ENCODE measurements around the gene CKAP2L.

The CKAP2L gene

DNA sequence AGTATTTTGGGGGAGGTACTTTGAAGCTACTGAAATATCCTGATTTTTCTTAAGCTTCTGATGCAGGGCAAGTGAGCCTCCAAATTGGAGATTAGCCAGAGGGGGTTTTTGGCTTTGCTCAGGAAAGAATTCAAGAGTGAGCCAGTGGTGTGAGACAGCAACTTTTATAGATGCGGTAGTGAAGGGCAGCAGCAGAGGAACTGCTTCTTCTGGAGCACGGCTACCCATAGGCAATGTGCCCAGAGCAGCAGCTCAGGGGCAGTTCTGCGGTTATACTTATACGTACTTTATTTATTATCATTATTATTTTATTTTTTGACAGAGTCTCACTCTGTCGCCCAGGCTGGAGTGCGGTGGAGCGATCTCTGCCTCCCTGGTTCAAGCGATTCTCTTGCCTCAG lies 63.4 kb downstream of the CKAP2L start:
- TF ChIP-seq CTCF (conservative IDR thresholded peaks at IDR 0.05): no peak
- no peak overlapping the region for H3K27ac ChIP-seq

DNA sequence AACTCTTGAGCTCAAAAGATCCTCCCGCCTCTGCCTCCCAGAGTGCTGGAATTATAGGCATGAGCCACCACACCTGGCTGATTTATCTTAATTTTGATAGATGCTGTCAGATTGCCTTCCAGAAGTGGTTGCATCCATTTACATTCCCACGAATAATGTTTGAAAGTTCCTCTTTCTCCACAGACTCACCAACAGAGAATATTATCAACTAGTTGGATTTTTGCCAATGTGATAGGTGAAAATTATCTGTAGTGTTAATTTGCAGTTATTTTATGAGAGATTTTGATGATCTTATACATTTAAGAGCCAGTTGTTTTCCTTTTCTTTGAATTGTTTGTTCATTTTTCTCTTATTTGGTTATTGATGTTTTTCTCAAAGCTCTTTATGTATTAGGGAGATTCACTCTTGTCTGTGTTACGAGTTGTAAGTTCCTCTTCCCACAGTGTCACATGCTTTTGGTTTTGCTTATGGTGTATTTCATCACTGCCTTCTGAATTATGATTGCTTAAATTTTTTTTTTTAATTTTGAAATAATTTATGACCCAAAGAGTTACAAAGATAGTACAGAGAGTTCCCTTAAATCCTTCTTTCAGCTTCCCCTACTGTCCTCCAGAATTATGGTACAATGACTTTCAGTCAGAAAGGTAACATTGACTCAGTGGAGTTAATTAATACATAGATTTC lies 64.3 kb downstream of the CKAP2L start:
- H3K27ac ChIP-seq: no peak overlapping the region
- no peak for TF ChIP-seq CTCF (conservative IDR thresholded peaks at IDR 0.05)

- no peak overlapping the region for H3K27ac ChIP-seq
- no peak for TF ChIP-seq CTCF (conservative IDR thresholded peaks at IDR 0.05)
Observed at GRCh38 chr2:112698834-112699515, 65.4 kb downstream of the CKAP2L start.

- H3K27ac ChIP-seq: no peak overlapping the region
- TF ChIP-seq CTCF (conservative IDR thresholded peaks at IDR 0.05): no peak
Observed at GRCh38 chr2:112694182-112694581, 70.2 kb downstream of the CKAP2L start.

DNA sequence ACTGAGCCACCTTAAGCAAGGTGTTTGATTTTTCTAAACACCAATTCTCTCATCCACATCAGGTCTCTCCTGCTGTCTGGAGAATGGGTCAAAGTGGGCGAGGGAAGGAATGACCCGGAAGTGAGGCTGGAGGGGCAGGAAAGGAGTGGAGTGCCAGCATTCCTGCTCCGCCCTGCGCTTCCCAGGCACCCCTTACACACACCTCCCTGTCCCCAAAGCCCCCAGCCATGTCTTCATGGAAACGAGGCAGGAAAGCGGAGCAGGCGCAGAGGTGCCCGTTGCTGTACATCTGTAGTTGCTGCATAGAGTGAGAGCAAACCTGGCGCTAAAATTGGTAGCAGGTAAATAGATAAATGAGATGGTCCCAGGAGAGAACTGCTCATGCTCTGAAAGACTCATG lies 70.8 kb downstream of the CKAP2L start:
- TF ChIP-seq CTCF (conservative IDR thresholded peaks at IDR 0.05): no peak
- H3K27ac ChIP-seq: no peak overlapping the region

- TF ChIP-seq CTCF (conservative IDR thresholded peaks at IDR 0.05): no peak
- H3K27ac ChIP-seq: no peak overlapping the region
Observed at GRCh38 chr2:112692918-112693317, 71.5 kb downstream of the CKAP2L start.

GRCh38 chr2:112692495-112692911 lies 71.9 kb downstream of the CKAP2L start:
- TF ChIP-seq CTCF (conservative IDR thresholded peaks at IDR 0.05): no peak
- H3K27ac ChIP-seq: no peak overlapping the region

All from VCaP (cell line).